ENCODE data around the gene C4orf51.

DNA sequence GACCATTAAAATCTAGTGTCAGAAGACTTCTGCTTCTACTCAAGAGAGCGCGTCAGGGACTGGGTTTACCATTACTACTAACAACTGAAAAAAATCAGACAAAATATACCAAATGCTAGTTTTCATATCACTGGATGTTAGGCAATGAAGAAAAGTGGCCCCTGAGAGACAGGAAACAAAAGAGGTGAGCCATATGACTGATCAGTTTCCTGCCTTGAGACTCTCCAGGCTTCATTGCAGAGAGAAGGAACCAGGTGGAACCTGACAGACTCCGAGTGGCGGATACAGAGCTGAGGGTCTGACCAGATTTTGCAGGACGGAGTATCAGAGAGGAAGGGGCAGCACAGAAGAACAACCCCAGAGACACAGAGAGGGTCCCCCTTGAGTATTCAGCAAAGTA, 86.3 kb downstream of the C4orf51 start:
- TF ChIP-seq EZH2 (IDR thresholded peaks at IDR 0.05; ENCODE audit: borderline replicate concordance, insufficient read depth, low read depth, low read length, poor library complexity, severe bottlenecking): no peak
- TF ChIP-seq, protein P1, sequence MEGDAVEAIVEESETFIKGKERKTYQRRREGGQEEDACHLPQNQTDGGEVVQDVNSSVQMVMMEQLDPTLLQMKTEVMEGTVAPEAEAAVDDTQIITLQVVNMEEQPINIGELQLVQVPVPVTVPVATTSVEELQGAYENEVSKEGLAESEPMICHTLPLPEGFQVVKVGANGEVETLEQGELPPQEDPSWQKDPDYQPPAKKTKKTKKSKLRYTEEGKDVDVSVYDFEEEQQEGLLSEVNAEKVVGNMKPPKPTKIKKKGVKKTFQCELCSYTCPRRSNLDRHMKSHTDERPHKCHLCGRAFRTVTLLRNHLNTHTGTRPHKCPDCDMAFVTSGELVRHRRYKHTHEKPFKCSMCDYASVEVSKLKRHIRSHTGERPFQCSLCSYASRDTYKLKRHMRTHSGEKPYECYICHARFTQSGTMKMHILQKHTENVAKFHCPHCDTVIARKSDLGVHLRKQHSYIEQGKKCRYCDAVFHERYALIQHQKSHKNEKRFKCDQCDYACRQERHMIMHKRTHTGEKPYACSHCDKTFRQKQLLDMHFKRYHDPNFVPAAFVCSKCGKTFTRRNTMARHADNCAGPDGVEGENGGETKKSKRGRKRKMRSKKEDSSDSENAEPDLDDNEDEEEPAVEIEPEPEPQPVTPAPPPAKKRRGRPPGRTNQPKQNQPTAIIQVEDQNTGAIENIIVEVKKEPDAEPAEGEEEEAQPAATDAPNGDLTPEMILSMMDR (IDR thresholded peaks at IDR 0.05): no peak

Data from B cell (primary cell).